Cerebellar nuclear complex (tissue), 1 donor: Measurements from ENCODE around the gene FCAR.
"Not testable (repeated sequence)": the region's sequence is repeated elsewhere in the genome, so short reads cannot be mapped to it uniquely, and the experiment has no call there.

Source experiments
- DNase-seq, 2 experiments: peaks; one replicate each; lab custom pipeline; 2025; lab: John Stamatoyannopoulos, UW

Gene FCAR

DNA sequence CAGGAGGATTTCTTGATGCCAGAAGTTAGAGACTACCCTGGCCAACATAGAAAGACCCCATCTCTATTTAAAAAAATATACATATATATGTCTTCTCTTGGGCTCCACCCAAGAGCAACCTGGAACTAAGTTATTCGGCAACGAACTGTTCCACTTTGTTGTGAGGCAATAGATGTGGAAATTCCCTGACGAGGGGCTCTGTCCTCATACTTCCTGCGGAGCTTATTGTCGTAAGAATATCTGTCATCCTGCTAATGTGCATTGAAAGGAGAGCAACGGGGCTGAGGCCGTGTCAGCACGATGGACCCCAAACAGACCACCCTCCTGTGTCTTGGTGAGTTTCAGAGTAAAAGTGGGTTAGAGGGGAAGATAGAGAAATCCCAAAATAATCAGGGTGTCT, at the start of gene FCAR:
Gene FCAR (plus strand): TSS at position 246 of the 400 bp plus-strand sequence. CDS start 55 bp downstream, at position 301.
- no peak for DNase-seq

DNA sequence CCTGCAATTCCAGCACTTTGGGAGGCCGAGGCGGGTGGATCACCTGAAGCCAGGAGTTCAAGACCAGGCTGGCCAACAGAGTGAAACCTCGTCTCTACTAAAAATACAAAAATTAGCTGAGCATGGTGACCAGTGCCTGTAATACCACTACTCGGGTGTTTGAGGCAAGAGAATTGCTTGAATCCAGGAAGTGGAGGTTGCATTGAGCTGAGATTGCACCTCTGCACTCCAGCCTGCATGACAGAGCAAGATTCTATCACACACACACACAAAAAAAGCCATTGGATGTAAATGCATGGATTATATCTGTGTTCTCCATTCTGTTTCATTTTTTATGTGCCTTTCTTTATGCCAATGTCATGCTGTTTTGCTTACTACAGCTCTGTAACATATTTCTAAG, 49.6 kb upstream of the FCAR start:
- not testable (repeated sequence) for DNase-seq

DNA sequence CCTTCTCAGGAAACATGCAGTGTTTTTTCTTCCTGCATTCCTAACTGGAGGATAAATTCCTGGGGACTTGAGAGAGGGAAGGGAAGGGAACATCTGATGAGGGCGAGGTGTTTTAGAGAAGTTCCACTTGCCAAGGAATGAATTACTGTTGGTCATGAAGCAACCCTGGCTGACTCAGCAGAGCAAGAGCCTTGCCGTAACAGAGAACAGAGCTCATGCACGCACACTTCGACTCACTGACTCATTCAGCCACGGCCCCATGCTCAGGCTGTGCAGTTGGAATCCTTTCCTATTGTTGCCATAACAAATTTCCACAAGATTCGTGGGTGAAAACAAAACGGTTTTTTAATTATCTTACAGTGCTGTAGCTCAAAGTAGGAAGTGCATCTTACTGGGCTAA, 48.7 kb upstream of the FCAR start:
- not testable (repeated sequence) for DNase-seq

DNA sequence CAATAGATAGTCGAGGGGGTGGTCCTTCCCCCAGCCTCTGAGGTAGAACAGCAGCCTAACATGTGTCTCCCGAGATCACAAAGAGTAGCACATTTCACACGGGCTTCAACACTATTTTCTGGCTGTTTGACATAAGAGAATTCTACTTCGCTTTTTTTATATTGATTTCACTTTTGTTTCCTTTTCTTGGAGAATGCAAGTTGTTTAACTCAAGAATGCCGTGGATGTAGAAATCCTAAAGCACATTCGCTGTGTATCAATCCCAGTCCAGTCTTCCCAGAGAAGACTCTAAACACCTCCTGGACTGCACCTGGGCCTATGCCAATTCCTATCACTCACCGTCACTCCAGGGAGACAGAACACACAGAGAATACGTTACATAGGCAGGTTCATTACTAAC, 46.0 kb upstream of the FCAR start:
- not testable (repeated sequence) for DNase-seq

DNA sequence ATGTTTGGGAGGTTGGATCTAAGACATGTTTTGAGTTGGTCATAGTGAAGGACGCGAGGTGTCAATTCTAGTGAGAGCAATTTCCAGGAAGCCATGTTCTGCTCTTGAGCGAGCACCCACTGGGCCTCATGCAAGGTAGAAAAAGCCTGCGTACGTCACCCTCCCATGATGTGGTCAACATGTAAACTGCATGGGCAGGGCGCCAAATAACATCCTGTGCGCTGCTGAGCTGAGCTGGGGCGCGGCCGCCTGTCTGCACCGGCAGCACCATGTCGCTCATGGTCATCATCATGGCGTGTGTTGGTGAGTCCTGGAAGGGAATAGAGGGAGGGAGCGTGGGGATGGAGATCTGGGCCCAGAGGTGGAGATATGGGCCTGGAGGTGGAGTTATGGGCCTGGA, 41.5 kb upstream of the FCAR start, which contains the start of gene KIR2DS4:
Gene KIR2DS4 (plus strand): TSS at position 181 of the 400 bp plus-strand sequence.
- DNase-seq: not testable (repeated sequence)

DNA sequence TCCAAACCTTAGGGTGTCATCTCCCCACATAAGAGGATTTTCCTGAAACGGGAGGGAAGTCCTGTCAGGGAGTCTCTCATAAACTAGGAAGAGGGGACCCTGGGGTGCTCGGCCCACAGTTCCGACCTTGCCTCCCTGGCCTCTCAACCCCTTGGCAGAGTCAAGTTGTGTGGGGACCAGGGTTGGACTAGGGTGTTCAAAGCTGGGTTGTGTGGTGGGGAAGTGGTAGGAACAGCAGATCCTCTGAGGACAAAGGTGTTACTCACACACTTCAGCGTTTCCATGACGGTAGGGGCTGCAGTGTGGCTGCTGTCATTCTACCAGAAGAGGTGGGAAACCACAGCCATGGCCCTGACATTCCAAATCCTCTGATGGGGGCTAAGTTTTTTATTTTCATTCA, 38.9 kb upstream of the FCAR start:
- not testable (repeated sequence) for DNase-seq

DNA sequence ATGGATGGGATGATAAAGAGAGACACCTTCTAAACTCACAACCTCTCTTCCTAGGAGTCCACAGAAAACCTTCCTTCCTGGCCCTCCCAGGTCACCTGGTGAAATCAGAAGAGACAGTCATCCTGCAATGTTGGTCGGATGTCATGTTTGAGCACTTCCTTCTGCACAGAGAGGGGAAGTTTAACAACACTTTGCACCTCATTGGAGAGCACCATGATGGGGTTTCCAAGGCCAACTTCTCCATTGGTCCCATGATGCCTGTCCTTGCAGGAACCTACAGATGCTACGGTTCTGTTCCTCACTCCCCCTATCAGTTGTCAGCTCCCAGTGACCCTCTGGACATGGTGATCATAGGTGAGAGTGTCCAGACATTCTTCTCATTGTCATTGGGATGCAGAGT, 36.5 kb upstream of the FCAR start:
- not testable (repeated sequence) for DNase-seq

DNA sequence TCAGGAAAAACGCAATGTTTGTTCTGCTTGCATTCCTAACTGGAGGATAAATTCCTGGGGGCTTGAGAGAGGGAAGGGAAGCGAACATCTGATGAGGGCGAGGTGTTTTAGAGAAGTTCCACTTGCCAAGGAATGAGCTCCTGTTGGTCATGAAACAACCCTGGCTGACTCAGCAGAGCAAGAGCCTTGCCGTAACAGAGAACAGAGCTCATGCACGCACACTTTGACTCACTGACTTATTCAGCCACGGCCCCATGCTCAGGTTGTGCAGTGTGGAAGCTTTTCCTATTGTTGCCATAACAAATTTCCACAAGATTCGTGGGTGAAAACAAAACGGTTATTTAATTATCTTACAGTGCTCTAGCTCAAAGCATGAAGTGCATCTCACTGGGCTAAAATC, 30.9 kb upstream of the FCAR start:
- not testable (repeated sequence) for DNase-seq

DNA sequence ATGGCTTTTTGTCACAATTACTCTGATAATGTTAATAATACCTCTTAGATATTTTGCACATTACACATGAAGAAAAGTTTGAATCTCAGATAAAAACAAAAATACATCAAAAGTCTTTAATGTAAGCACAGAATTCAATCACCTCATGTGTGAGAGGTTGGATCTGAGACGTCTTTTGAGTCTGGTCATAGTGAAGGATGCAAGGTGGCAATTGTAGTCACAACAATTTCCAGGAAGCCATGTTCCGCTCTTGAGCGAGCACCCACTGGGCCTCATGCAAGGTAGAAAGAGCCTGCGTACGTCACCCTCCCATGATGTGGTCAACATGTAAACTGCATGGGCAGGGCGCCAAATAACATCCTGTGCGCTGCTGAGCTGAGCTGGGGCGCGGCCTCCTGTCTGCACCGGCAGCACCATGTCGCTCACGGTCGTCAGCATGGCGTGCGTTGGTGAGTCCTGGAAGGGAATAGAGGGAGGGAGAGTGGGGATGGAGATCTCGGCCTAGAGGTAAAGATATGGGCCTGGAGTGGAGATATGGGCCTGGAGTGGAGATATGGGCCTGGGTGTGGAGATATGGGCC, 23.9 kb upstream of the FCAR start, which contains the start of gene KIR3DL2:
Gene KIR3DL2 (plus strand): TSS at position 383 of the 580 bp plus-strand sequence. CDS start 33 bp downstream, at position 416.
- not testable (repeated sequence) for DNase-seq

DNA sequence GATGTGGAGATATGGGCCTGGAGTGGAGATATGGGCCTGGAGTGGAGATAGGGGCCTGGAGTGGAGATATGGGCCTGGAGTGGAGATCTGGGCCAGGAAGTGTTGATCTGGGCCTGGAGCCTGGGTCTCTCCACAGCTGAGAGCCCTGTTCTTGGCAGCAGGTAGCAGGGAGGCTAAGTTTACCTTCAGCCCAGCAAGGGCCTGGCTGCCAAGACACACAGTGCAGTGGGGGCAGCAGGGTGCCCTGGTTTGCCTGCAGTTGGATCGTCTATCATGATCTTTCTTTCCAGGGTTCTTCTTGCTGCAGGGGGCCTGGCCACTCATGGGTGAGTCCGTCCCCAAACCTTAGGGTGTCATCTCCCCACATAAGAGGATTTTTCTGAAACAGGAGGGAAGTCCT, 23.1 kb upstream of the FCAR start:
- no peak for DNase-seq

DNA sequence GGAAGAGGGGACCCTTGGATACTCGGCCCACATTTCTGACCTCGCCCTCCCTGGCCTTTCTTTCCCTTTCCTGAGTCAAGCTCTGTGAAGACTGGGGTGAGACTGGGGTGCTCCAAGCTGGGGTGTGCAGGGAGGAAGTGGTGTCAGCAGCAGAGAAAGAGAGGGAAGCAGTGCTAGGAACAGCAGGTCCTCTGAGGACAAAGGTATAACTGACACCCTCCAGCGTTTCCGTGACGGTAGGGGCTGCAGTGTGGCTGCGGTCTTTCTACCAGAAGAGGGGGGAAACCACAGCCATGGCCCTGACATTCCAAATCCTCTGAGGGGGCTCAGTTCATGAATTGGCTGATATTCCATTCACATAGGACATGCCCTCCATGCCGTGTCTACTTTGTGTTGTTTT, 22.7 kb upstream of the FCAR start:
- DNase-seq: no peak

DNA sequence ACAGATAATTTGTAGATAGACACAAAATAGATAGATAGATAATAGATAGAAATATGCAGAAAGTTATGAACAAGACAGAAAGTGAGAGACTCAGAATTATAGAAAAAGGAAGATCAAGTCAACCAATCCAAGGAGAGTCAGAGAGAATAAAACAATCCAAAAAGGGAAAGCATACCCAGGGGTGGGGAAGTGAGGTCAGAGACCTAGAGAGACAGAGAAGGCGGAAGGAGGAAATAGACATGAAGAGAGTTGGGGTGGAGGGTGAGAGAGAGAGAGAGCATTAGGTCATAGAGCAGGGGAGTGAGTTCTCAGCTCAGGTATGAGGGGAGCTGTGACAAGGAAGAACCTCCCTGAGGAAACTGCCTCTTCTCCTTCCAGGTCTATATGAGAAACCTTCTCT, 18.8 kb upstream of the FCAR start:
- not testable (repeated sequence) for DNase-seq

DNA sequence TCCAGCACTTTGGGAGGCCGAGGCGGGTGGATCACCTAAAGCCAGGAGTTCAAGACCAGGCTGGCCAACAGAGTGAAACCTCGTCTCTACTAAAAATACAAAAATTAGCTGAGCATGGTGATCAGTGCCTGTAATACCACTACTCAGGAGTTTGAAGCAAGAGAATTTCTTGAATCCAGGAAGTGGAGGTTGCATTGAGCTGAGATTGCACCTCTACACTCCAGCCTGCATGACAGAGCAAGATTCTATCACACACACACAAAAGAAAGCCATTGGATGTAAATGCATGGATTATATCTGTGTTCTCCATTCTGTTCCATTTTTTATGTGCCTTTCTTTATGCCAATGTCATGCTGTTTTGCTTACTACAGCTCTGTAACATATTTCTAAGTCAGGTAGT, 15.6 kb upstream of the FCAR start:
- not testable (repeated sequence) for DNase-seq

DNA sequence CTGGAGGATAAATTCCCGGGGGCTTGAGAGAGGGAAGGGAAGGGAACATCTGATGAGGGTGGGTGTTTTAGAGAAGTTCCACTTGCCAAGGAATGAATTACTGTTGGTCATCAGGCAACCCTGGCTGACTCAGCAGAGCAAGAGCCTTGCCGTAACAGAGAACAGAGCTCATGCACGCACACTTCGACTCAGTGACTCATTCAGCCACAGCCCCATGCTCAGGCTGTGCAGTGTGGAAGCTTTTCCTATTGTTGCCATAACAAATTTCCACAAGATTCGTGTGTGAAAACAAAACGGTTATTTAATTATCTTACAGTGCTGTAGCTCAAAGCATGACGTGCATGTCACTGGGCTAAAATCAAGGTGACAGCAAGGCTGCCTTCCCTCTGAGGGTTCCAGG, 14.6 kb upstream of the FCAR start:
- DNase-seq: not testable (repeated sequence)

DNA sequence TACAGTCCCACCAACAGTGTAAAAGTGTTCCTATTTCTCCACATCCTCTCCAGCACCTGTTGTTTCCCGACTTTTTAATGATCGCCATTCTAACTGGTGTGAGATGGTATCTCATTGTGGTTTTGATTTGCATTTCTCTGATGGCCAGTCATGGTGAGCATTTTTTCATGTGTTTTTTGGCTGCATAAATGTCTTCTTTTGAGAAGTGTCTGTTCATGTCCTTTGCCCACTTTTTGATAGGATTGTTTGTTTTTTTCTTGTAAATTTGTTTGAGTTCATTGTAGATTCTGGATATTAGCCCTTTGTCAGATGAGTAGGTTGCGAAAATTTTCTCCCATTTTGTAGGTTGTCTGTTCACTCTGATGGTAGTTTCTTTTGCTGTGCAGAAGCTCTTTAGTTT, 10.6 kb upstream of the FCAR start:
- DNase-seq: not testable (repeated sequence)

DNA sequence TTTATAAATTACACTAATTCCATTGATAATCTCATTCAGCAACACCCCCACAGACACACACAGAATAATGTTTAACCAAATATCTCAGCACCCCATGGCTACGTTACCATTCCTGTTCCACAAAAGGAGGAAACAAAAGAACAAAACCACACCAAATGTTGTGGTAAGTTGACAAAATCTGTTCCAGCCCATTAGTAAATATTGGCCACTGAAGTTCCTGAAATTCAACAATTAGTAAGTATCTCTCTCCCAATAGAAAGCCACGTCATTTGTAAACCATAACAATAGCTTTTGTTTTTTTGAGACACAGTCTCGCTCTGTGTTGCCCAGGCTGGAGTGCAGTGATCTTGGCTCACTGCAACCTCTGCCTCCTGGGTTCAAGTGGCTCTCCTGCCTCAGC, 2.3 kb upstream of the FCAR start:
- no peak for DNase-seq

DNA sequence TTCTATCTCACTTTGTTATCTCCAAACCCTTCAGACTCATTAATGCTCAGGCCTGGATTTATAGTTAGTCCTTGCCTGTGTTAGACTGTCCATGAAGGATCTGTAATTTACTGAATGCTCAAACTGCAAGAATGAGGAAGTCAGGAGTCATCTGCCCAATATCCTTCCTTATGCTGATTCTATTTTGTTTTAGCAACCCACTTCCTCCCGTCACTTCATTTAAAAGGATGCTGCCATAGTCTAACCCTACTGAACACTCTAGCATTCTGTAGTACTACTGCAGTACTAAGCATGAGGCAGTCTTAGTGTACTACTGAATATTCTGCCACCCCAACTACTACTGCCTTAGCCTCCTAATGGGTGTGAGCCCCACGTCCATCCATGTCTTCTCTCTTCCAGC, 1.5 kb downstream of the FCAR start:
- DNase-seq: no peak

DNA sequence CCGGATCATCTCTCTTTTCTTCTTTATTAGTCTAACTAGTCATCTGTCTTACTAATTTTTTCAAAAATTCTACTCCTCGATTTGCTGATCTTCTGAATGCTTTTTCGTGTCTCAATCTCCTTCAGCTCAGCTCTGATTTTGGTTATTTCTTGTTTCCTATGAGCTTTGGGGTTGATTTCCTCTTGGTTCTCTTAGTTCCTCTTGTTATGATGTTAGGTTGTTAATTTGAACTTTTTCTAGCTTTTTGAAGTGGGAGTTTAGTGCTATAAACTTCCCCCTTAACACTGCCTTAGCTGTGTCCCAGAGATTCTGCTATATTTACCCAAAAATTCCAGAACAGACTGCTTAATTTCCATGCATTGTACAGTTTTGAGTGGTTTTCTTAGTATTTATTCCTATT, 3.4 kb downstream of the FCAR start:
- DNase-seq: no peak

DNA sequence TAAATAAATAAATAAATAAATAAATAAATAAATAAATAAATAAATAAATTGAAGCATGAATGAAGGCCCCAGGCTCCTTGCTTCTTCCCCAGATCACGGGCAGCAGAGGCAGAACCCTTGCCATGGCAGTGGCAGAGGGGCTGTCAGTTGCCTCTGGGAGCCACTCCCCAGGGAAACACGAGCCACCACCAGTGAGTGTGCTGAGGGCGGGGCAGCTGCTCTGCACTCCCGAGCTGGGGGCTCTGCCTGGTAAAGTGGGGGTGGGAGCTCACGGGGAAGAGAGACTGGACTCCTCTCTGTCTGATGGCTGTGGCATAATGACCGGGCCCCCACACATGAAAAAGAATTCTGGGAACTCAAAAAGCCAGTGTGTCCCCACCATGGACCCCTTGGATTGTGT, 7.8 kb downstream of the FCAR start:
- DNase-seq: no peak

DNA sequence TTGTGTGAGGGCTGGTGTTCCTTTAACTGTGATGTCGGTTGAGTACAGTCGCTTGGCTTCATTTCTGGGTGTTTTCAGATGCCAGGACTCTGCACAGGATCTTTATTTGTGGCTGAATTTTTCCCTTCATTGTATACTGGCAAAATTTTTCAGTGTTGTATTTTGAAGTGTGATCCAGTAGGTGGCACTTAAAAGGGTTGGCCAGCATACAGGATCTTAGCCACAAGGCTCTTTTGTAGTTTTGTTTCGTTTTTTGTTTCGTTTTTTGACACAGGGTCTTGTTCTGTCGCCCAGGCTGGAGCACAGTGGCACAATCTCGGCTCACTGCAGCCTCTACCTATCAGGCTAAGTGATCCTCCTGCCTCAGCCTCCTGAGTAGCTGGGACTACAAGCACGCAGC, 8.7 kb downstream of the FCAR start:
- no peak for DNase-seq

DNA sequence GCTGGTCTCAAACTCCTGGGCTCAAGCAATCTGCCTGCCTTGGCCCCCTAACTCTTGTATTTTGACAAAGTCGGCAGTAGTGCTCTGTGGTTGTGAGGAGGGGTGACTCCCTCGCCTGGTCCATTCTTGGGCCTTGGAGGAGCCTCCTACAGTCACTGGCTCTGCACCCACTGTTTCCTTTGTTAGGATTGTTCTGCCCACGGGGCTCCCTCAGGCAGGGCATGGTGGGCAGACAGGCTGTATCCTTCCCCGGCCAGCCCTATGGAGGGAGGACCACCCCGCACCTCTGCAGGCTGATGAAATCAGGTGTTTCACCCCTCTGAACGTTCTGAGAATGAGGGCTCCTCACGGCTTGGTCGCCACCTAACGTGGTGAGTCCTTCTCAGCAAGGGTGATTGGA, 9.2 kb downstream of the FCAR start:
- DNase-seq: no peak

DNA sequence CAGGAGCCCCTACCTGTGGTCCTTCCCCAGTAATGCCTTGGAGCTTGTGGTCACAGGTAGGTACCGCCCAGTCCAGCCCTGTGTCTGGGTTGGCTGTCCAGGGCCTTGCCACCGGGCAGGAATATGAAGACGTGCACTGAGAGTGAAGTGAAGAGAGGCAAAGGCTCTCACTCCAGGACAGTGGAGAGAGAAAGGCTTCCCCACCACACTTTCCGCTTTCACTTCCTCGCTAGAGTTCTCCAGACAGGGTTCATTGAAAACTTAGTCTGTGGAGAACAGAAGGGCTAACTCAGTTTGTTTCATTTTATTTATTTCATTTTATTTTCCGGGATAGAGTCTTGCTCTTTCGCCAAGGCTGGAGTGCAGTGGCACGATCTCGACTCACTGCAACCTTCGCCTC, 14.2 kb downstream of the FCAR start:
- no peak for DNase-seq

DNA sequence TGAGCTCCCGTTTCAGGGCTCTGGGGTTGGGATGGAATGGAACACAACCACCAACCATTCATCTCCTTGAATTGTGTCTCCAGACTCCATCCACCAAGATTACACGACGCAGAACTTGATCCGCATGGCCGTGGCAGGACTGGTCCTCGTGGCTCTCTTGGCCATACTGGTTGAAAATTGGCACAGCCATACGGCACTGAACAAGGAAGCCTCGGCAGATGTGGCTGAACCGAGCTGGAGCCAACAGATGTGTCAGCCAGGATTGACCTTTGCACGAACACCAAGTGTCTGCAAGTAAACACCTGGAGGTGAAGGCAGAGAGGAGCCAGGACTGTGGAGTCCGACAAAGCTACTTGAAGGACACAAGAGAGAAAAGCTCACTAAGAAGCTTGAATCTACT, 15.5 kb downstream of the FCAR start:
- no peak for DNase-seq

DNA sequence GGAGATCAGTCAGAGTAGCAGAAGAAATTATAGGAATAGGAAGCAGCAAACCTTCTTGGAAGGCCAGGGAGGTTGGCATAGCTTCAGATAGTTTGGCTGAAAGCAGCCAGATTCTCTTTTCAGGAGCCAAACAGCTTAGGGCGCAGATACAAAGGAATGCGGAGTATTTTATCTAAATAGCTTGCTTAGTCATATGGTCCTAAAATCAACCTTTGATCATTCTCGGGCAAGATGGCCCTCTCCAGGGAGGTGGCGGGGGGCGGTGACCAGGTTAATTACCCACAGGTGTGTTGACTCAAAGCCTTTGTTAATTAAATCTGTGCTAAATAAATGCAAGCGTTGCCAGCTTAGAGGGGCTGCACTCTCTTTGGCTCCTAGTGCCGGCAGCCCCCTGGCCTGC, 19.4 kb downstream of the FCAR start:
- DNase-seq: no peak
